T-cell (primary cell): Measurements from ENCODE around the gene SLFN12L. TPM values are rescaled to one million over a fixed set of nuclear protein-coding genes. Genes with fewer than 3 reads are reported as not detected.
"Not testable (repeated sequence)": the region's sequence is repeated elsewhere in the genome, so short reads cannot be mapped to it uniquely, and the experiment has no call there.

Source experiments
- ATAC-seq, 4 experiments: fragments of 200-7000 bp in 3 of 4; fragments of 150-1000 bp in 1 of 4; cut with Tn5 transposase; replicated peaks in 1 of 4; 1 replicate in 3 of 4; 2 replicates in 1 of 4; pipeline ENCODE4 v1.10.0; 2021; ENCODE audit warnings: moderate library complexity in 3 of 4, mild to moderate bottlenecking in 2 of 4, moderate number of reproducible peaks in 1 of 4
- CTCF ChIA-PET, 2 donors: fragments of 300-600 bp; sonication (Branson Sonifier 250); formaldehyde crosslinking; loops; one replicate each; lab custom pipeline; 2022; ENCODE audit warnings: antibody characterized with exemption in 2 of 2; lab: Charles Lee
- POLR2A ChIA-PET, 2 donors: fragments of 300-600 bp; sonication (Branson Sonifier 250); formaldehyde crosslinking; loops; one replicate each; lab custom pipeline; 2022; ENCODE audit warnings: antibody characterized with exemption in 2 of 2; lab: Charles Lee
- DNase-seq, 35 experiments: peaks; one replicate each; pipeline versions ENCODE4 v3.0.0 to v3.0.0-alpha.2; 2013 to 2023
- H3K27ac ChIP-seq: one replicate; pipeline ENCODE4 v1.5.1; 2013; ENCODE audit warnings: low read length
- H3K27me3 ChIP-seq, 2 experiments: replicated peaks in 1 of 2; 1 replicate in 1 of 2; 2 replicates in 1 of 2; pipeline versions ENCODE4 v1.6.1 to v1.7.0; 2013; ENCODE audit warnings: low read length in 1 of 2, mixed read lengths in 1 of 2; ENCODE audit not compliant: control insufficient read depth in 2 of 2, insufficient read depth in 2 of 2; ENCODE audit errors: extremely low read depth in 1 of 2
- H3K36me3 ChIP-seq, 2 donors: 1 replicate in 1 of 2; 2 replicates in 1 of 2; pipeline versions ENCODE4 v1.6.1 to v1.7.0; 2013; ENCODE audit warnings: low read length in 1 of 2; ENCODE audit not compliant: control insufficient read depth in 2 of 2, insufficient read depth in 1 of 2; ENCODE audit errors: extremely low read depth in 1 of 2
- H3K4me1 ChIP-seq, 2 experiments: 1 replicate in 1 of 2; 2 replicates in 1 of 2; pipeline versions ENCODE4 v1.6.1 to v1.7.0; 2013; ENCODE audit warnings: low read length in 2 of 2, mixed read lengths in 1 of 2; ENCODE audit not compliant: insufficient read depth in 2 of 2, control insufficient read depth in 1 of 2; ENCODE audit errors: extremely low read depth in 1 of 2
- H3K4me3 ChIP-seq, 2 donors: 1 replicate in 1 of 2; 2 replicates in 1 of 2; pipeline versions ENCODE4 v1.5.1 to v1.7.0; 2013; ENCODE audit warnings: mild to moderate bottlenecking in 2 of 2, low read length in 1 of 2, moderate library complexity in 1 of 2; ENCODE audit not compliant: control insufficient read depth in 1 of 2; ENCODE audit errors: extremely low read depth in 1 of 2
- H3K9me3 ChIP-seq: 2 replicates; pipeline ENCODE4 v1.7.0; 2013
- H3K27ac Mint-ChIP-seq, 2 donors: one replicate each; pipeline ENCODE4 v1.8.0; 2020 to 2021; ENCODE audit warnings: mild to moderate bottlenecking in 2 of 2, mixed read lengths in 2 of 2
- H3K27me3 Mint-ChIP-seq, 2 donors: one replicate each; pipeline ENCODE4 v1.8.0; 2021 to 2022; ENCODE audit warnings: mixed read lengths in 2 of 2
- H3K36me3 Mint-ChIP-seq: one replicate; pipeline ENCODE4 v1.8.0; 2021; ENCODE audit warnings: mixed read lengths
- H3K4me1 Mint-ChIP-seq, 3 donors: one replicate each; pipeline ENCODE4 v1.8.0; 2020 to 2022; ENCODE audit warnings: mixed read lengths in 3 of 3, mild to moderate bottlenecking in 1 of 3
- H3K4me3 Mint-ChIP-seq, 3 donors: one replicate each; pipeline ENCODE4 v1.8.0; 2020 to 2022; ENCODE audit warnings: mild to moderate bottlenecking in 3 of 3, mixed read lengths in 3 of 3, moderate library complexity in 3 of 3
- H3K9me3 Mint-ChIP-seq, 3 donors: one replicate each; pipeline ENCODE4 v1.8.0; 2020 to 2022; ENCODE audit warnings: mixed read lengths in 3 of 3
- WGBS: methylation state at CpG from one replicate; pipeline ENCODE4 v1.1.5; 2013; ENCODE audit warnings: missing lambda C conversion rate; ENCODE audit not compliant: insufficient coverage; 5-methylcytosine and 5-hydroxymethylcytosine counted together
- total RNA-seq, 35 experiments: library from RNA in 6 of 35; stranded (reverse) in 6 of 35; fragments of 120-200 nt in 1 of 35; gene quantifications; one replicate each; pipeline versions ENCODE4 v1.2.1 to v1.2.4 and lab custom pipeline; 2013 to 2026

Gene SLFN12L
- total RNA-seq, 5 donors from 2014 or later (not counting 1 experiment from before 2014, with no cell fraction given): 79.7 to 113 (median 90.7) TPM

GRCh38 chr17:35541434-35541833, 4.0 kb upstream of the SLFN12L start:
- H3K4me3 ChIP-seq: peak overlapping the region in 1 of 2 donors; percentile 43
- H3K27ac Mint-ChIP-seq: peak overlapping the region; percentile 89 to 99
- peaks cover 47 to 55% (median 53%) of the 10 kb centered on the region in 3 donors for H3K4me1 Mint-ChIP-seq
- peaks cover 26 to 34% of the 10 kb centered on the region in 2 experiments for H3K4me1 ChIP-seq
- H3K27ac ChIP-seq: peak overlapping the region; percentile 82
- peak overlapping the region; percentile 75 to 88 (median 75) for H3K4me3 Mint-ChIP-seq
- CTCF ChIA-PET: interaction anchor here (0.6 to 1.9 kb wide), 4 partner anchors 93 to 531 kb away, joined by 3 to 6 read pairs (median 4); partner anchors contain the start of gene SLFN13 (in 1 of the 2)
- DNase-seq: peak in 1 of 35 experiments; percentile 28
- H3K9me3 ChIP-seq: no peaks in the 10 kb centered on the region
- H3K36me3 Mint-ChIP-seq: peaks cover 7% of the 10 kb centered on the region
- no peak for ATAC-seq
- H3K36me3 ChIP-seq: no peaks in the 10 kb centered on the region
- no peaks in the 10 kb centered on the region for H3K27me3 Mint-ChIP-seq
- no peaks in the 10 kb centered on the region for H3K27me3 ChIP-seq
- no peaks in the 10 kb centered on the region for H3K9me3 Mint-ChIP-seq
- WGBS: no CpG with 5 or more reads among the region's 1 CpG
- POLR2A ChIA-PET: interaction anchor here (0.7 kb wide), 2 partner anchors 37 to 374 kb away, joined by 3 to 4 read pairs; partner anchors contain the start of gene PEX12 (in 1 of the 2)

- H3K27me3 ChIP-seq: no peaks in the 10 kb centered on the region
- WGBS: no CpG with 5 or more reads among the region's 8 CpGs
- Mint-ChIP-seq H3K4me1 (peaks cover 52 to 59% (median 58%) of the 10 kb centered on the region in 3 donors), H3K4me3 (peak overlapping the region; percentile 75 to 88 (median 75)), H3K27me3 (no peaks in the 10 kb centered on the region), H3K27ac (peak overlapping the region; percentile 89 to 99), H3K36me3 (peaks cover 11% of the 10 kb centered on the region), H3K9me3 (no peaks in the 10 kb centered on the region)
- DNase-seq (peak in 17 of 35 experiments; percentile 7 to 69 (median 28)), ATAC-seq (peak; percentile 18 to 47 (median 45))
- peak overlapping the region; percentile 42 to 43 for H3K4me3 ChIP-seq
- peak overlapping the region; percentile 82 for H3K27ac ChIP-seq
- H3K4me1 ChIP-seq: peaks cover 27 to 34% of the 10 kb centered on the region in 2 experiments
- H3K9me3 ChIP-seq: no peaks in the 10 kb centered on the region
- ChIA-PET POLR2A (interaction anchor here (0.7 kb wide), 2 partner anchors 38 to 374 kb away, joined by 3 to 4 read pairs; partner anchors contain the start of gene PEX12 (in 1 of the 2)), CTCF (interaction anchor here (0.6 to 8.7 kb wide), 8 partner anchors 52 to 1130 kb away, joined by 3 to 136 read pairs (median 4); no protein-coding TSS in a partner anchor)
- no peaks in the 10 kb centered on the region for H3K36me3 ChIP-seq
Measured at GRCh38 chr17:35540589-35541404, 3.3 kb upstream of the SLFN12L start.

GRCh38 chr17:35539659-35540026, 2.2 kb upstream of the SLFN12L start:
- H3K27me3 Mint-ChIP-seq: no peaks in the 10 kb centered on the region

DNA sequence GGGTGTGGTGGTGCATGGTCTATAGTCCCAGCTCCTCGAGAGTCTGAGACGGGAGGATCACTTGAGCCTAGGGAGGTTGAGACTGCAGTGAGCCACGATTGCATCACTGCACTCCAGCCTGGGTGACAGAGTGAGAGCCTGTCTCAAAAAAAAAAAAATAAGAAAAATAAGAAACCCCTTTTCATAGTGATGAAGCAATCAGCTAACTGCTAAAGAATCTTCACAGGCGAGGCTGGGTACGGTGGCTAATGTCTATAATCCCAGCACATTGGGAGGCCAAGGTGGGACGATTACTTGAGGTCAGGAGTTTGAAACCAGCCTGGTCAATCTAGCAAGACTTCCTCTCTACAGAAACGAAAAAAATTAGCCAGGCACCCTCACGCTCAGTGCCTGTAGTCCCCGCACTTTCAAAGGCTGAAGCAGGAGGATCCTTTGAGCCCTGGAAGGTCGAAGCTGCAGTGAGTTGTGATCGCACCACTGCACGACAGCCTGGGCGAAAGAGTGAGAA, 760 bp downstream of the SLFN12L start:
- POLR2A ChIA-PET: interaction anchor here (0.5 to 0.7 kb wide), 6 partner anchors 8 to 318 kb away, joined by 3 to 15 read pairs (median 3); no protein-coding TSS in a partner anchor
- CTCF ChIA-PET: interaction anchor here in 1 of 2 donors (0.7 to 8.7 kb wide), 7 partner anchors 8 to 322 kb away, joined by 3 to 136 read pairs (median 3); no protein-coding TSS in a partner anchor

More at GRCh38 chr17:35539659-35540026, 2.2 kb upstream of the SLFN12L start:
- Mint-ChIP-seq H3K9me3 (no peaks in the 10 kb centered on the region), H3K27ac (peak overlapping the region; percentile 89 to 99), H3K4me3 (peak overlapping the region; percentile 75 to 88 (median 75)), H3K36me3 (peaks cover 10% of the 10 kb centered on the region), H3K4me1 (peaks cover 55 to 59% (median 58%) of the 10 kb centered on the region in 3 donors)
- Histone ChIP-seq H3K4me3 (peak overlapping the region in 1 of 2 donors; percentile 20), H3K4me1 (peaks cover 34 to 38% of the 10 kb centered on the region in 2 experiments), H3K27me3 (no peaks in the 10 kb centered on the region), H3K27ac (peak overlapping the region; percentile 82), H3K36me3 (no peaks in the 10 kb centered on the region), H3K9me3 (no peaks in the 10 kb centered on the region)
- no peak for ATAC-seq
- ChIA-PET POLR2A (interaction anchor here in 1 of 2 donors (0.6 kb wide), 1 partner anchor 42 kb away, joined by 3 read pairs; no protein-coding TSS in a partner anchor), CTCF (interaction anchor here (0.6 to 8.7 kb wide), 19 partner anchors 12 to 499 kb away, joined by 3 to 136 read pairs (median 4); partner anchors contain the start of genes FNDC8 (in 1 of the 2) and PEX12 (in 1 of the 2))
- WGBS: 49% methylated on average over 2 of the region's 5 CpGs
- DNase-seq: no peak

GRCh38 chr17:35535406-35535805, 2.1 kb downstream of the SLFN12L start:
- H3K36me3 ChIP-seq, ATAC-seq, H3K27me3 ChIP-seq, H3K9me3 Mint-ChIP-seq, H3K9me3 ChIP-seq, H3K27me3 Mint-ChIP-seq: not testable (repeated sequence)
- peak overlapping the region; percentile 62 to 71 for H3K4me3 ChIP-seq
- H3K4me1 ChIP-seq: peaks cover 44 to 57% of the 10 kb centered on the region in 2 experiments
- peaks cover 18% of the 10 kb centered on the region for H3K36me3 Mint-ChIP-seq
- CTCF ChIA-PET: interaction anchor here (0.6 to 8.7 kb wide), 20 partner anchors 14 to 394 kb away, joined by 3 to 136 read pairs (median 3); partner anchors contain the start of genes PEX12 (in 1 of the 2) and SLFN13 (in 1 of the 2)
- 31% methylated on average over 3 of the region's 9 CpGs for WGBS
- peak overlapping the region; percentile 75 to 89 (median 75) for H3K4me3 Mint-ChIP-seq
- POLR2A ChIA-PET: interaction anchor here (0.6 to 0.7 kb wide), 4 partner anchors 28 to 48 kb away, joined by 3 to 9 read pairs (median 4); no protein-coding TSS in a partner anchor
- H3K27ac Mint-ChIP-seq: peak overlapping the region; percentile 89 to 99
- DNase-seq: peak in 1 of 35 experiments; percentile 19
- H3K27ac ChIP-seq: peak overlapping the region; percentile 82
- peaks cover 60 to 80% (median 65%) of the 10 kb centered on the region in 3 donors for H3K4me1 Mint-ChIP-seq

More for the DNA sequence above, 760 bp downstream of the SLFN12L start:
- Histone ChIP-seq H3K4me1 (peaks cover 45 to 55% of the 10 kb centered on the region in 2 experiments), H3K9me3 (no peaks in the 10 kb centered on the region), H3K27ac (peak overlapping the region; percentile 82), H3K27me3 (no peaks in the 10 kb centered on the region), H3K36me3 (no peaks in the 10 kb centered on the region), H3K4me3 (peak overlapping the region; percentile 62 to 71)
- Mint-ChIP-seq H3K9me3 (no peaks in the 10 kb centered on the region), H3K27me3 (no peaks in the 10 kb centered on the region), H3K4me1 (peaks cover 61 to 75% (median 65%) of the 10 kb centered on the region in 3 donors), H3K4me3 (peak overlapping the region; percentile 75 to 89 (median 75)), H3K36me3 (peaks cover 16% of the 10 kb centered on the region), H3K27ac (peak overlapping the region; percentile 89 to 99)
- WGBS: 4% methylated on average over 4 of the region's 13 CpGs
- ATAC-seq: peak; percentile 10 to 40 (median 18)
- peak in 8 of 35 experiments; percentile 10 to 46 (median 21) for DNase-seq
